NCI-H1417 (cell line): Measurements from ENCODE around the gene ATE1.
"Not testable (repeated sequence)": the region's sequence is repeated elsewhere in the genome, so short reads cannot be mapped to it uniquely, and the experiment has no call there.

Experiments
- DNase-seq, 3 experiments: peaks; one replicate each; lab custom pipeline; 2025; lab: John Stamatoyannopoulos, UW

Gene ATE1

GRCh38 chr10:121927841-121928527 is at the start of gene ATE1:
ATE1 (minus strand) TSS chr10:121928031; CDS start chr10:121927949, 82 bp downstream.
- DNase-seq = peak; percentile 80 to 92 (median 87)

GRCh38 chr10:121976607-121977006 is 48.8 kb upstream of the ATE1 start:
- DNase-seq = no peak

- no peak for DNase-seq
These were observed 47.7 kb upstream of the ATE1 start for GRCh38 chr10:121975295-121976086.

- DNase-seq = peak; percentile 58 to 81 (median 77)
These were observed 46.9 kb upstream of the ATE1 start, which contains the start of gene NSMCE4A for GRCh38 chr10:121974535-121975294. NSMCE4A (minus strand) TSS chr10:121975217; CDS start chr10:121975165, 52 bp downstream.

GRCh38 chr10:121974019-121974534 is 46.2 kb upstream of the ATE1 start:
- DNase-seq = no peak

GRCh38 chr10:121969086-121969485 is 41.3 kb upstream of the ATE1 start:
- DNase-seq = not testable (repeated sequence)

- no peak for DNase-seq
These were observed 38.2 kb upstream of the ATE1 start for GRCh38 chr10:121965996-121966395.

- no peak for DNase-seq
These were observed 33.6 kb upstream of the ATE1 start for GRCh38 chr10:121961456-121961855.

- no peak for DNase-seq
These were observed 31.8 kb upstream of the ATE1 start for GRCh38 chr10:121959671-121960070.

GRCh38 chr10:121956111-121957061 is 28.6 kb upstream of the ATE1 start:
- no peak for DNase-seq

- DNase-seq = no peak
These were observed 24.4 kb upstream of the ATE1 start for GRCh38 chr10:121952226-121952625.

GRCh38 chr10:121949451-121949850 is 21.6 kb upstream of the ATE1 start:
- DNase-seq = no peak

GRCh38 chr10:121949049-121949448 is 21.2 kb upstream of the ATE1 start:
- DNase-seq = no peak

- DNase-seq = no peak
These were observed 19.8 kb upstream of the ATE1 start for GRCh38 chr10:121947343-121948330.

- DNase-seq = no peak
These were observed 15.1 kb upstream of the ATE1 start for GRCh38 chr10:121942749-121943416.

- no peak for DNase-seq
These were observed 13.7 kb upstream of the ATE1 start for GRCh38 chr10:121941532-121941931.

- no peak for DNase-seq
These were observed 8.5 kb upstream of the ATE1 start for GRCh38 chr10:121936295-121936694.

- DNase-seq = no peak
These were observed 7.9 kb upstream of the ATE1 start for GRCh38 chr10:121935702-121936101.
